GM18508 (cell line): ENCODE data around the gene SYNE1.

Experiments
- ATAC-seq: cut with Tn5 transposase; IDR thresholded peaks from one replicate; pipeline ENCODE4 v1.9.1; 2021; ENCODE audit warnings: moderate number of reproducible peaks; ENCODE audit not compliant: insufficient read depth, unreplicated experiment

The SYNE1 gene

GRCh38 chr6:152298055-152298647 lies 339.0 kb downstream of the SYNE1 start:
- ATAC-seq: peak; percentile 23

GRCh38 chr6:152296648-152297376 lies 340.4 kb downstream of the SYNE1 start:
- no peak for ATAC-seq

- no peak for ATAC-seq
These were observed 341.2 kb downstream of the SYNE1 start for GRCh38 chr6:152295920-152296319.

- ATAC-seq: no peak
These were observed 341.8 kb downstream of the SYNE1 start for GRCh38 chr6:152295346-152295745.

- no peak for ATAC-seq
These were observed 343.8 kb downstream of the SYNE1 start for GRCh38 chr6:152293404-152293803.

- ATAC-seq: no peak
These were observed 344.6 kb downstream of the SYNE1 start for GRCh38 chr6:152292555-152292954.

GRCh38 chr6:152290693-152291092 lies 346.5 kb downstream of the SYNE1 start:
- ATAC-seq: no peak

GRCh38 chr6:152277826-152278329 lies 359.3 kb downstream of the SYNE1 start:
- no peak for ATAC-seq

GRCh38 chr6:152273638-152274037 lies 363.5 kb downstream of the SYNE1 start:
- ATAC-seq: no peak

- no peak for ATAC-seq
These were observed 364.2 kb downstream of the SYNE1 start for GRCh38 chr6:152273002-152273401.

GRCh38 chr6:152272486-152272885 lies 364.7 kb downstream of the SYNE1 start:
- ATAC-seq: no peak

GRCh38 chr6:152271776-152272464 lies 365.2 kb downstream of the SYNE1 start:
- ATAC-seq: no peak

- ATAC-seq: no peak
These were observed 366.7 kb downstream of the SYNE1 start for GRCh38 chr6:152270301-152270925.

- ATAC-seq: no peak
These were observed 368.2 kb downstream of the SYNE1 start for GRCh38 chr6:152268846-152269442.

- no peak for ATAC-seq
These were observed 369.0 kb downstream of the SYNE1 start for GRCh38 chr6:152267967-152268845.

- no peak for ATAC-seq
These were observed 371.5 kb downstream of the SYNE1 start for GRCh38 chr6:152265651-152266050.

- ATAC-seq: no peak
These were observed 373.6 kb downstream of the SYNE1 start for GRCh38 chr6:152263582-152263981.

GRCh38 chr6:152261179-152261578 lies 376.0 kb downstream of the SYNE1 start:
- ATAC-seq: no peak

GRCh38 chr6:152259234-152259633 lies 377.9 kb downstream of the SYNE1 start:
- no peak for ATAC-seq
